ENCODE data around the gene CAMK2A. TPM values are rescaled to one million over a fixed set of nuclear protein-coding genes. Genes with fewer than 3 reads are reported as not detected.

The CAMK2A gene
- total RNA-seq, 1 experiment from 2014 or later = not detected

DNA sequence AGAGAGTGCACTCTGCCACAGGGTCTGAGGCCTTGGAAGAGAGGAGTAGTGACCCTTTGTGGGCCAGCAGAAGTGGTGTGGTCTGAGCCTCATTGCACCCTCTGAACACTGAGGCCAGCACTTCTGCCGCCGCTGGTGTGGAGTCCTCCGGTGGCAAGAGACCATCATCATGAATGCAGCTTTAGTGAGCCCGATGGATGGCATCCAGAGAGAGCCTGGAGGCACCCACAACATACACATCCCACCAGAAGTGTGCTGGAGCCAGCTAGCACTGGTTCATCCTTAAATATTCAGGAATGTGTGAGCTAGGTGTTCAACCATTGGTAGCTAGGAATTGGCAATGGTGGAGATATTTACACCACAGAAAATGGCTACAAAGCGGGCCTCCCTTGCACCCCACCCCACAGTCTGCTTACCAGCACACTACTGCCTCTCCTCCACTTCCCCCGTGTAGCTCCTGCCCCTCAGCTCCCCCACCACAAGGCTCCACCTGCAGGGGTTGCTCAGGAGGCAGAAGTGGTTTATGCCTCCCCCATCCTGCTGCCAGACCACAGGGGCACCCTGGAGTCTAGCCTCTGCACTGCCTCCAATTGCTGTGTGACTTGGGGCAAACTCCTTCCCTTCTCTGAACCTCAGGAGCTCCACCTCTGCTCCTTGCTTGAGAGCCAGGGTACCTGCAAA lies 83.3 kb downstream of the CAMK2A start:
- Histone ChIP-seq H3K27me3 (replicated peaks; ENCODE audit: control insufficient read depth, insufficient read depth, low read length) (no peaks in the 10 kb centered on the region), H3K4me1 (peaks cover 7% of the 10 kb centered on the region), H3K36me3 (ENCODE audit: control insufficient read depth, insufficient read depth, low read length) (no peaks in the 10 kb centered on the region), H3K4me3 (ENCODE audit: low read depth, low read length) (no peak overlapping the region), H3K9me3 (no peaks in the 10 kb centered on the region)
- intact Hi-C loops (cut with micrococcal nuclease; ENCODE audit: unreplicated experiment) = no loop called here
- Mint-ChIP-seq H3K4me3 (ENCODE audit: unreplicated experiment) (no peak overlapping the region), H3K36me3 (ENCODE audit: insufficient read depth, unreplicated experiment) (no peaks in the 10 kb centered on the region), H3K27me3 (ENCODE audit: insufficient read depth, unreplicated experiment) (no peaks in the 10 kb centered on the region), H3K27ac (ENCODE audit: unreplicated experiment) (no peak overlapping the region), H3K4me1 (ENCODE audit: low read depth, unreplicated experiment) (peaks cover 20% of the 10 kb centered on the region), H3K9me3 (ENCODE audit: unreplicated experiment) (no peaks in the 10 kb centered on the region)
- ChIA-PET CTCF (interaction anchor here (0.7 kb wide), 1 partner anchor 161 kb away, joined by 3 read pairs; no protein-coding TSS in a partner anchor), POLR2A (interaction anchor here (0.6 kb wide), 1 partner anchor 15 kb away, joined by 4 read pairs; no protein-coding TSS in a partner anchor)
- no peak for DNase-seq
- BruUV-seq (replicated peaks) = no TSS peak
- TF ChIP-seq, protein P1, sequence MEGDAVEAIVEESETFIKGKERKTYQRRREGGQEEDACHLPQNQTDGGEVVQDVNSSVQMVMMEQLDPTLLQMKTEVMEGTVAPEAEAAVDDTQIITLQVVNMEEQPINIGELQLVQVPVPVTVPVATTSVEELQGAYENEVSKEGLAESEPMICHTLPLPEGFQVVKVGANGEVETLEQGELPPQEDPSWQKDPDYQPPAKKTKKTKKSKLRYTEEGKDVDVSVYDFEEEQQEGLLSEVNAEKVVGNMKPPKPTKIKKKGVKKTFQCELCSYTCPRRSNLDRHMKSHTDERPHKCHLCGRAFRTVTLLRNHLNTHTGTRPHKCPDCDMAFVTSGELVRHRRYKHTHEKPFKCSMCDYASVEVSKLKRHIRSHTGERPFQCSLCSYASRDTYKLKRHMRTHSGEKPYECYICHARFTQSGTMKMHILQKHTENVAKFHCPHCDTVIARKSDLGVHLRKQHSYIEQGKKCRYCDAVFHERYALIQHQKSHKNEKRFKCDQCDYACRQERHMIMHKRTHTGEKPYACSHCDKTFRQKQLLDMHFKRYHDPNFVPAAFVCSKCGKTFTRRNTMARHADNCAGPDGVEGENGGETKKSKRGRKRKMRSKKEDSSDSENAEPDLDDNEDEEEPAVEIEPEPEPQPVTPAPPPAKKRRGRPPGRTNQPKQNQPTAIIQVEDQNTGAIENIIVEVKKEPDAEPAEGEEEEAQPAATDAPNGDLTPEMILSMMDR (IDR thresholded peaks at IDR 0.05; ENCODE audit: insufficient read depth in 1 of 2, low read depth in 1 of 2, low read length in 1 of 2, severe bottlenecking in 1 of 2, unreplicated experiment in 1 of 2) = no peak

DNA sequence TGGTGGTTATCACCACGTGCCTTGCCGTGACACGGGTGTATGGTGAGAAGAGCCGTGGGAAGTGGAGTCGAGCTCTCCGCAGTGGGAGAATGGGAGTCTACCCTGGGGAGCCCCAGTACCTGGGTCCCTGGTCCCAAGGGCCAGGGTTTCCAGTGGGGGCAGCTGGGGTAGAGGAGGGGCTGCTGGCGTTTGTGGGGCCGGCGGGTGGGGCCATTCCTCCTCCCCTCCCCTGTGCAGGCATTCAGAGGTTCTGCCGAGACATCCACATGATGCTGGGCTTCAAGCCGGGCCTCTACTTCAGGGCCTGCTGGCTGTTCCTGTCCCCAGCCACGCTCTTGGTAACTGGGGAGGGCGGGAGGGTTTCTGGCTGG lies 85.0 kb downstream of the CAMK2A start:
- TF ChIP-seq, protein P1 (IDR thresholded peaks at IDR 0.05; ENCODE audit: insufficient read depth in 1 of 2, low read depth in 1 of 2, low read length in 1 of 2, severe bottlenecking in 1 of 2, unreplicated experiment in 1 of 2) = no peak
- H3K9me3 ChIP-seq = no peaks in the 10 kb centered on the region
- intact Hi-C loops (cut with micrococcal nuclease; ENCODE audit: unreplicated experiment) = no loop called here
- ChIA-PET CTCF (no interaction called here), POLR2A (no interaction called here)
- H3K4me3 ChIP-seq (ENCODE audit: low read depth, low read length) = no peak overlapping the region
- no peak overlapping the region for H3K4me3 Mint-ChIP-seq (ENCODE audit: unreplicated experiment)
- no peaks in the 10 kb centered on the region for H3K27me3 ChIP-seq (replicated peaks; ENCODE audit: control insufficient read depth, insufficient read depth, low read length)
- H3K4me1 Mint-ChIP-seq (ENCODE audit: low read depth, unreplicated experiment) = peaks cover 6% of the 10 kb centered on the region
- no peaks in the 10 kb centered on the region for H3K4me1 ChIP-seq
- H3K9me3 Mint-ChIP-seq (ENCODE audit: unreplicated experiment) = no peaks in the 10 kb centered on the region
- H3K27ac Mint-ChIP-seq (ENCODE audit: unreplicated experiment) = no peak overlapping the region
- no peak for DNase-seq
- no peaks in the 10 kb centered on the region for H3K36me3 Mint-ChIP-seq (ENCODE audit: insufficient read depth, unreplicated experiment)
- no peaks in the 10 kb centered on the region for H3K36me3 ChIP-seq (ENCODE audit: control insufficient read depth, insufficient read depth, low read length)
- H3K27me3 Mint-ChIP-seq (ENCODE audit: insufficient read depth, unreplicated experiment) = no peaks in the 10 kb centered on the region
- no TSS peak for BruUV-seq (replicated peaks)

DNA sequence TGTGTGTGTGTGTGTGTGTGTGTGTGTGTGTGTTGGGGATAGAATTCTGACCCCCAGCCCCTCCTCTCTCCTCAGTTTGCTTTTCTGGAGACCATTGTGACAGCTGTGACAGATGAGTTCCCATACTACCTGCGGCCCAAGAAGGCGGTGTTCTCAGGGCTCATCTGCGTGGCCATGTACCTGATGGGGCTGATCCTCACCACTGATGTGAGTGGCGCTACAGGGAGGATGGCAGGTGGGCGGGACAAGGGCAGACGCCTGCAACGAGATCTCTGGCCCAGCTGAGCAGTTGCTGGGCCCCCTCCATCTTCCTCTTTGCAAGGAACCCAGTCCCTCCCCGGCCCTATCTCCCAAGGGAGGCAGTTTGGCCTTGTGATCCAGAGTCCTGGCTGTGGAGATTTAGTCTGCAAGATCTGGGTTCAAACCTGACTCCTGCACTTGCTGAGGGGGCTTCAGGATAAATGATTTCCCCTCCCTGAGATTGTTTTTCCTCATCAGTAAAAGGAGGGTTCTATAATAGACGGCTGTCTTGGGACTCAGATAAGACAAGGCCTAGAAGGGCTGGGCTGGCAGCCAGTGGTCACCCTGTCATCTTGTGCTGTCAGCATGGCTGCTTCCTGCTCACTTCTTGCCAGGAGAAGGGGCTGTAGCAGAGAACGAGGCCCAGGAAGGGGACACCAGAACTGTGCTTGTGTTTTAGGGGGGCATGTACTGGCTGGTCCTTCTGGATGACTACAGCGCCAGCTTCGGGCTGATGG lies 85.6 kb downstream of the CAMK2A start:
- intact Hi-C loops (cut with micrococcal nuclease; ENCODE audit: unreplicated experiment) = no loop called here
- Histone ChIP-seq H3K9me3 (no peaks in the 10 kb centered on the region), H3K4me1 (no peaks in the 10 kb centered on the region), H3K27me3 (replicated peaks; ENCODE audit: control insufficient read depth, insufficient read depth, low read length) (no peaks in the 10 kb centered on the region), H3K4me3 (ENCODE audit: low read depth, low read length) (no peak overlapping the region), H3K36me3 (ENCODE audit: control insufficient read depth, insufficient read depth, low read length) (no peaks in the 10 kb centered on the region)
- no peak for DNase-seq
- Mint-ChIP-seq H3K27ac (ENCODE audit: unreplicated experiment) (no peak overlapping the region), H3K4me3 (ENCODE audit: unreplicated experiment) (no peak overlapping the region), H3K27me3 (ENCODE audit: insufficient read depth, unreplicated experiment) (no peaks in the 10 kb centered on the region), H3K36me3 (ENCODE audit: insufficient read depth, unreplicated experiment) (no peaks in the 10 kb centered on the region), H3K9me3 (ENCODE audit: unreplicated experiment) (no peaks in the 10 kb centered on the region), H3K4me1 (ENCODE audit: low read depth, unreplicated experiment) (peaks cover 6% of the 10 kb centered on the region)
- TF ChIP-seq, protein P1 (IDR thresholded peaks at IDR 0.05; ENCODE audit: insufficient read depth in 1 of 2, low read depth in 1 of 2, low read length in 1 of 2, severe bottlenecking in 1 of 2, unreplicated experiment in 1 of 2) = no peak
- ChIA-PET CTCF (no interaction called here), POLR2A (no interaction called here)
- no TSS peak for BruUV-seq (replicated peaks)
